Dendritic cell treated with granulocyte-macrophage colony-stimulating factor and Interleukin-4, amounts not matched to agents 40 ng/mL and 50 ng/mL, for 4 days (primary cell): ENCODE results near the gene FGF3.

ENCODE experiments used
- H3K27ac Mint-ChIP-seq: one replicate; pipeline ENCODE4 v1.8.0; 2022; ENCODE audit warnings: mild to moderate bottlenecking, mixed read lengths
- H3K27me3 Mint-ChIP-seq: one replicate; pipeline ENCODE4 v1.8.0; 2022; ENCODE audit warnings: mild to moderate bottlenecking, mixed read lengths
- H3K36me3 Mint-ChIP-seq: one replicate; pipeline ENCODE4 v1.8.0; 2022; ENCODE audit warnings: low read depth, mixed read lengths
- H3K4me1 Mint-ChIP-seq: one replicate; pipeline ENCODE4 v1.8.0; 2022; ENCODE audit warnings: low read depth, mixed read lengths
- H3K4me3 Mint-ChIP-seq: one replicate; pipeline ENCODE4 v1.8.0; 2022; ENCODE audit warnings: mild to moderate bottlenecking, moderate library complexity, mixed read lengths
- H3K9me3 Mint-ChIP-seq: one replicate; pipeline ENCODE4 v1.8.0; 2022; ENCODE audit warnings: mixed read lengths
- intact Hi-C: fragments of 100-400 bp; cut with micrococcal nuclease; formaldehyde crosslinking; loops from one replicate; pipeline ENCODE4 v1.15.0; 2022

FGF3 gene

DNA sequence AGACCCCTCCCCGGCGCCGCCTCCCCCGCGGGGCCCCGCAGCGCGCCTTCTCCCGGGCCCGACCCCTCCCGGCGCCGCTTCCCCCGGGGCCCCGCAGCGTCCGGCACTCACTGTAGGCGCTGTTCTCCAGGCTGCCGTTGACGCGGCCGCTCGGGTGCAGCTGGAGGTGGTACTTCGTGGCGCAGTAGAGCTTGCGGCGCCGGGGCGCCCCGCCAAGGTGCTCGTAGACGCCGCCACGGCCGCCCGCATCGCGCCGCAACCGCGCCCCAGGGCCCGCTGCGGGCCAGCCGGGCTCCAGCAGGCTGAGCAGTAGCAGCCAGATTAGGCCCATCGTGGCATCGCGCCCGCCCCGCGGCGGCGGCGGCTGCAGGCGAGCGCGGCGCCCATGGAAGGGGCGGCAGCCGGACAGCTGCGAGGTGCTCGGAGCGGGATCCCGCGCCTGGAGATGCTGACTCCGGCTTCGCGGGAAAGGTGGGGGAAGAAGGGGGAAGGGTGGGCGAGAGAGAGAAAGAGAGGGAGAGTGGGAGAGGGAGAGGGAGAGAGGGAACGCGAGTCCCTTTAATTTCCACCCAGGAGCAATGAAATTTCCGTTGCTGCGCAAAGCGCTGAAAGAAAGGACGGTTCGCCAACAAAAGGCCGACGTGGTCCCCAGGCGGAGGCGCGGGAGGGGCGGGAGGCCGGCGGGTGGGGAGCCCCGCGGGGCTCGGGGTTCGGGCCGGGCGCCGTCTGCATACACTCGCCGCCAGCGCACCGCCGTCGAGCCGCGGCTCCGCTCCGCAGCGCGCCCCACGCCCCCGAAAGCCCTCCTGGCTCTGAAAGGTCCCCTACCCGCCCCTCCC is at the start of gene FGF3:
FGF3 (minus strand) TSS at position 814 of the 839 bp plus-strand sequence; CDS start at position 331, 483 bp downstream.
- no peaks in the 10 kb centered on the region for H3K9me3 Mint-ChIP-seq
- intact Hi-C loops: no loop called here
- H3K4me3 Mint-ChIP-seq: no peak within 1 kb of the TSS
- no peaks in the 10 kb centered on the region for H3K36me3 Mint-ChIP-seq
- no peaks in the 10 kb centered on the region for H3K4me1 Mint-ChIP-seq
- no peak within 1 kb of the TSS for H3K27ac Mint-ChIP-seq
- peaks cover 62% of the 10 kb centered on the region for H3K27me3 Mint-ChIP-seq

- H3K27me3 Mint-ChIP-seq: peaks cover 24% of the 10 kb centered on the region
- no peaks in the 10 kb centered on the region for H3K4me1 Mint-ChIP-seq
- no peak overlapping the region for H3K27ac Mint-ChIP-seq
Observed at GRCh38 chr11:69868871-69869270, 49.7 kb upstream of the FGF3 start.

GRCh38 chr11:69868006-69868810 is 49.0 kb upstream of the FGF3 start:
- H3K9me3 Mint-ChIP-seq: no peaks in the 10 kb centered on the region
- intact Hi-C loops: no loop called here
- no peaks in the 10 kb centered on the region for H3K36me3 Mint-ChIP-seq
- H3K4me3 Mint-ChIP-seq: no peak overlapping the region
- H3K4me1 Mint-ChIP-seq: no peaks in the 10 kb centered on the region
- peaks cover 26% of the 10 kb centered on the region for H3K27me3 Mint-ChIP-seq
- H3K27ac Mint-ChIP-seq: no peak overlapping the region

More at GRCh38 chr11:69868871-69869270, 49.7 kb upstream of the FGF3 start:
- intact Hi-C loops: no loop called here
- no peaks in the 10 kb centered on the region for H3K36me3 Mint-ChIP-seq
- H3K9me3 Mint-ChIP-seq: no peaks in the 10 kb centered on the region
- no peak overlapping the region for H3K4me3 Mint-ChIP-seq

DNA sequence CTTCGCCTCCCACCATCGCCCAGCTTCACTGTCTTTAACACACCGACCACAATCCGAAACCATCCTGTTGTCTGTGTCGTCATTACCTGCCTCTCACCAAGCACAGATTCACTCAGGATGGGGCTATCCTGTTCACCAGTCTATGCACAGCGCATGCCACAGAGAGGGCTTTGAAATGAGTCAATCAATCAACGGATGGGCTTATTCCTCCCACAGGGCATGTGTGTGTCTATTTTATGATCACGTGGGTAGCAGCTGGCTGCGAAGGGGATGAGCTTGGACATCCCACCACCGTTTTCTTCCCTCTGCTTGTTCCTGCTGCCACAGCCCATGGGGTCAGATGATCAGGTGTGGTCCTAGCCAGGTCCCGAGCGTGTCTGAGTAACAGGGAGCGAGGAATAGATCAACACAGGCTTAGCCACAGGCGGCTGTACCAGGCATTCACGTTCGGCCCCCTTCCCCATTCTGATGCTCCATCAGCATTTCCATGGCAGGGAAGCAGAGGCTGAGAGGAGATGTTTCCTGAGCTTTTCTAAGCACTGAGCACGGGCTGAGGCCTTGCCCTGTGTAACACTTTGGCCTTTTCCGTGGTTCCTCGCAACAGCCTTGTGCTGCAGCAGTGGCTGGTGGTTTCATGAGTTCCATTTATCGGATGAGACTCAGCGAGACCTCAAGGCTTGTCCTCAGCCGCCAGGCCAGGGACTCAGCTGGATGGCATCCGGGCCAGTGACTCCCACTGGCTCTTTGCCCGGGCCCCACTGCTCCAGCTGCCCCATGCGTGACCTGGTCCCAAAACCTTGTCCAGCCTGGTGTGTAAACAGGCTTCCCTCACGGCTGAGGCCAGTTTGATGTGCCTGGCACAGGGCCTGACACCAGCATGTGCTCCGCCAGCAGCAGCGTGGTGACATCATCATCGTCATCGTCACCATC is 48.1 kb upstream of the FGF3 start:
- intact Hi-C loops: no loop called here
- Mint-ChIP-seq H3K36me3 (no peaks in the 10 kb centered on the region), H3K27me3 (peaks cover 26% of the 10 kb centered on the region), H3K4me1 (no peaks in the 10 kb centered on the region), H3K27ac (no peak overlapping the region), H3K4me3 (no peak overlapping the region), H3K9me3 (no peaks in the 10 kb centered on the region)

DNA sequence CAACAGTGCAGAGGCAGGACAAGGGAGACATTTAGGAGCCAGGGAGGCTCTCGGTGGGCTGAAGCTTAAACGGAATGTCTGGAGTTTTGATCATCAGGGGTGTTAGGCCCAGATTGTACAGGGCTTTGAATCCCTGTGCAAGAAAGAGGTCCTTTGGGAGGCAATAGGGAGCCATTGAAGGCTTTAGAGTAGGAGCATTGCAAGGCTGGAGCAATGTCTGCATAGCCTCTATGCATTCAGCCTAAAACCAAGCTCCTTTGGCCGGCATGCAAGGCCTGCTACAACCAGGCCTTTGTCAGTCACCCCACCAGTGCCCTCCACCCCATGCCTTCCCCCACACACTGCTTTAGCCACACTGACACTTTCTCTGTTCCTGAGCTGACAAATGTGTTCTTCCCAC is 47.4 kb upstream of the FGF3 start:
- Mint-ChIP-seq H3K4me3 (no peak overlapping the region), H3K27ac (no peak overlapping the region), H3K27me3 (peaks cover 28% of the 10 kb centered on the region), H3K9me3 (no peaks in the 10 kb centered on the region), H3K4me1 (no peaks in the 10 kb centered on the region), H3K36me3 (no peaks in the 10 kb centered on the region)
- intact Hi-C loops: no loop called here

- no peaks in the 10 kb centered on the region for H3K4me1 Mint-ChIP-seq
- H3K36me3 Mint-ChIP-seq: no peaks in the 10 kb centered on the region
- peaks cover 28% of the 10 kb centered on the region for H3K27me3 Mint-ChIP-seq
- no peak overlapping the region for H3K27ac Mint-ChIP-seq
- no peaks in the 10 kb centered on the region for H3K9me3 Mint-ChIP-seq
- intact Hi-C loops: no loop called here
- no peak overlapping the region for H3K4me3 Mint-ChIP-seq
Observed at GRCh38 chr11:69865707-69866106, 46.5 kb upstream of the FGF3 start.

DNA sequence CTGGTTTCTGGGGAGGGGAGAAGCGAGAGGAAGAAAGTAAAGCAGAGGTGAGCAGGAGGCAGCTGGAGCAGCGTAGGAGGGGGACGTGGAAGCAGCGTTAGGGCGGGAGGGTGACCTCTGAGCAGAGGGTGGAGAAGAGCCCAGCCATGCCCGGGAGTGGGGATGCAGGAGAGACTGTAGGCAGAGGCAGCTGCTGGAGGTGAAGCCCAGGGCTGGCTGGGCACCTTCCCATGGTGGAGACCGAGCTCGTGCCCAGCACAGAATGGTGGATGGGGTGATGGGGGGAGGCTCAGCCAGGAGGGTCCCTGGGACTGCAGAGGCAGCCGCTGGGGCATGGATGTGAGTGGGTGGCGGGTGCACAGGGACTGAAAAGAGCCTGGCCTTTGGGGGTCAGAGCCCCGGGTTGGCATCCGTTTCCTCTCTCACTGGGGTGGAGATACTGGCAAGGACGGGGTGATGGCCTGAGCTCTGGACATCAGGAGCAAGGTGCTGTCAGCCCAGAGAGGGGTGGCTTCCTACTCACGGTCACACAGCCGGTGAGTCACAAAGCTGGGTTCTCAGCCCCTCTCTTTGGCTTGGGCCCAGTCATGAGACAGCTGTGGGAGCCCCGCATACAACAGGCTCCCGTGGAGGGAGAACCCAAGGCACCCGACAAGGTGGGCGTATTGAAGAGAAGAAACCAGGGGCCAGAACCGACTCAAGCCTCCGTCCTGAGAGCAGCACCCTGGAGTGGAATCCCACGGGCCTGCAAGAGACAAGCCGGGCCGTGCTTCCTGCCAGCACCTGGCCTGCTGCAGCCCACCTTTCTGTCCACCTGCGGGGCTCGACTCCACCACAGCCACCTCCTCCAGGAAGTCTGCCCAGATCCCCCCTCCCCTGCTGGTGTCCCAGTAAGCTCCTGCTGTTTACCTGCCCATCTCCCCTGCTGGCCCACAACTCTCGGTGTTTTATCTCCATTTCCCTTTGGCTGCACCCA is 45.8 kb upstream of the FGF3 start:
- intact Hi-C loops: no loop called here
- peaks cover 28% of the 10 kb centered on the region for H3K27me3 Mint-ChIP-seq
- no peak overlapping the region for H3K4me3 Mint-ChIP-seq
- H3K36me3 Mint-ChIP-seq: no peaks in the 10 kb centered on the region
- no peaks in the 10 kb centered on the region for H3K9me3 Mint-ChIP-seq
- H3K4me1 Mint-ChIP-seq: no peaks in the 10 kb centered on the region
- no peak overlapping the region for H3K27ac Mint-ChIP-seq

- Mint-ChIP-seq H3K27me3 (peaks cover 22% of the 10 kb centered on the region), H3K27ac (no peak overlapping the region), H3K36me3 (no peaks in the 10 kb centered on the region), H3K4me1 (no peaks in the 10 kb centered on the region), H3K4me3 (no peak overlapping the region), H3K9me3 (no peaks in the 10 kb centered on the region)
- intact Hi-C loops: no loop called here
Observed at GRCh38 chr11:69863544-69864200, 44.5 kb upstream of the FGF3 start.

GRCh38 chr11:69862797-69863543 is 43.8 kb upstream of the FGF3 start:
- intact Hi-C loops: no loop called here
- Mint-ChIP-seq H3K4me1 (no peaks in the 10 kb centered on the region), H3K9me3 (no peaks in the 10 kb centered on the region), H3K27me3 (peaks cover 18% of the 10 kb centered on the region), H3K27ac (no peak overlapping the region), H3K36me3 (no peaks in the 10 kb centered on the region), H3K4me3 (no peak overlapping the region)

- Mint-ChIP-seq H3K4me3 (no peak overlapping the region), H3K27ac (no peak overlapping the region), H3K27me3 (peaks cover 16% of the 10 kb centered on the region), H3K36me3 (no peaks in the 10 kb centered on the region), H3K4me1 (peaks cover 5% of the 10 kb centered on the region), H3K9me3 (no peaks in the 10 kb centered on the region)
- intact Hi-C loops: no loop called here
Observed at GRCh38 chr11:69862331-69862771, 43.1 kb upstream of the FGF3 start.

DNA sequence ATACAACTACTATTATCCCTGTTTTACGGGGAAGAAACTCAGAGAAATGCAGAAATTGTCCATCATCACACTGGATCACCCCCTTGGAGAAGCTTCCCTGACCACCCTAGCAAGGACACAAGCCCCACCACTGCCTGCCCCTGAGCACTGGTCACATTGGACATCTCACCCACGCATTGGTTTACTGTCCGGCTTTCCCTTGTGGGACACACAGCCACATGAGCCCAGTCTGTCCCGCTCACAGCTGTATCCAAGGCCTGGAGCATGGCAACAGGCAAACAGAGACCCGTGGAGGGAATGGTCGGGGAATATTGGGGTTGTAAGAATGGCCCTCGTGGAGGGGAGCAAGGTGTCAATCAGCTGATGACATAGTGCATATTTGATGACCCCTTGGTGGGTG is 42.7 kb upstream of the FGF3 start:
- H3K36me3 Mint-ChIP-seq: no peaks in the 10 kb centered on the region
- H3K27ac Mint-ChIP-seq: no peak overlapping the region
- peaks cover 8% of the 10 kb centered on the region for H3K4me1 Mint-ChIP-seq
- peaks cover 13% of the 10 kb centered on the region for H3K27me3 Mint-ChIP-seq
- no peak overlapping the region for H3K4me3 Mint-ChIP-seq
- intact Hi-C loops: no loop called here
- H3K9me3 Mint-ChIP-seq: no peaks in the 10 kb centered on the region
